ENCODE results near the gene USP40. TPM values are rescaled to one million over a fixed set of nuclear protein-coding genes. Genes with fewer than 3 reads are reported as not detected.

The USP40 gene
- total and polyA plus RNA-seq, 2 experiments from 2014 or later: 20.4 to 25.9 TPM

- H3K27ac ChIP-seq: no peak overlapping the region
- WGBS (ENCODE audit: low lambda C conversion rate, missing lambda C conversion rate): 97% methylated on average over 16 of the region's 17 CpGs
- H3K4me1 ChIP-seq (ENCODE audit: insufficient read depth): no peaks in the 10 kb centered on the region
Measured at GRCh38 chr2:233440314-233440713, 126.3 kb downstream of the USP40 start.

GRCh38 chr2:233439191-233439590 is 127.4 kb downstream of the USP40 start:
- H3K36me3 ChIP-seq (replicated peaks; ENCODE audit: insufficient read depth, low read depth): no peaks in the 10 kb centered on the region
- H3K4me1 ChIP-seq (ENCODE audit: insufficient read depth): no peaks in the 10 kb centered on the region
- WGBS (ENCODE audit: low lambda C conversion rate, missing lambda C conversion rate): 91% methylated on average over 9 of the region's 9 CpGs
- H3K4me3 ChIP-seq: no peak overlapping the region
- no peaks in the 10 kb centered on the region for H3K9me3 ChIP-seq (ENCODE audit: low read depth)
- H3K27ac ChIP-seq: no peak overlapping the region
- no peak for DNase-seq (ENCODE audit: low spot score)
- no peak overlapping the region for H2AFZ ChIP-seq
- no peak overlapping the region for H3K4me2 ChIP-seq
- no peaks in the 10 kb centered on the region for H4K20me1 ChIP-seq (ENCODE audit: insufficient read depth, poor library complexity, severe bottlenecking)
- no peaks in the 10 kb centered on the region for H3K79me2 ChIP-seq
- H3K9me2 ChIP-seq (replicated peaks; ENCODE audit: insufficient read depth): no peaks in the 10 kb centered on the region
- TF ChIP-seq EZH2phosphoT487 (IDR thresholded peaks at IDR 0.05; ENCODE audit: low read depth, severe bottlenecking, unreplicated experiment) (no peak), EZH2 (IDR thresholded peaks at IDR 0.05; ENCODE audit: borderline replicate concordance) (no peak)
- TF ChIP-seq, protein P1, sequence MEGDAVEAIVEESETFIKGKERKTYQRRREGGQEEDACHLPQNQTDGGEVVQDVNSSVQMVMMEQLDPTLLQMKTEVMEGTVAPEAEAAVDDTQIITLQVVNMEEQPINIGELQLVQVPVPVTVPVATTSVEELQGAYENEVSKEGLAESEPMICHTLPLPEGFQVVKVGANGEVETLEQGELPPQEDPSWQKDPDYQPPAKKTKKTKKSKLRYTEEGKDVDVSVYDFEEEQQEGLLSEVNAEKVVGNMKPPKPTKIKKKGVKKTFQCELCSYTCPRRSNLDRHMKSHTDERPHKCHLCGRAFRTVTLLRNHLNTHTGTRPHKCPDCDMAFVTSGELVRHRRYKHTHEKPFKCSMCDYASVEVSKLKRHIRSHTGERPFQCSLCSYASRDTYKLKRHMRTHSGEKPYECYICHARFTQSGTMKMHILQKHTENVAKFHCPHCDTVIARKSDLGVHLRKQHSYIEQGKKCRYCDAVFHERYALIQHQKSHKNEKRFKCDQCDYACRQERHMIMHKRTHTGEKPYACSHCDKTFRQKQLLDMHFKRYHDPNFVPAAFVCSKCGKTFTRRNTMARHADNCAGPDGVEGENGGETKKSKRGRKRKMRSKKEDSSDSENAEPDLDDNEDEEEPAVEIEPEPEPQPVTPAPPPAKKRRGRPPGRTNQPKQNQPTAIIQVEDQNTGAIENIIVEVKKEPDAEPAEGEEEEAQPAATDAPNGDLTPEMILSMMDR (IDR thresholded peaks at IDR 0.05; ENCODE audit: poor library complexity): no peak
- no peaks in the 10 kb centered on the region for H3K27me3 ChIP-seq

More at GRCh38 chr2:233440314-233440713, 126.3 kb downstream of the USP40 start:
- Histone ChIP-seq H3K4me2 (no peak overlapping the region), H4K20me1 (ENCODE audit: insufficient read depth, poor library complexity, severe bottlenecking) (no peaks in the 10 kb centered on the region), H3K79me2 (no peaks in the 10 kb centered on the region), H2AFZ (no peak overlapping the region), H3K27me3 (no peaks in the 10 kb centered on the region), H3K9me3 (ENCODE audit: low read depth) (no peaks in the 10 kb centered on the region), H3K4me3 (no peak overlapping the region), H3K9me2 (replicated peaks; ENCODE audit: insufficient read depth) (no peaks in the 10 kb centered on the region), H3K36me3 (replicated peaks; ENCODE audit: insufficient read depth, low read depth) (no peaks in the 10 kb centered on the region)
- no peak for DNase-seq (ENCODE audit: low spot score)
- TF ChIP-seq EZH2 (IDR thresholded peaks at IDR 0.05; ENCODE audit: borderline replicate concordance): no peak
- no peak for TF ChIP-seq EZH2phosphoT487 (IDR thresholded peaks at IDR 0.05; ENCODE audit: low read depth, severe bottlenecking, unreplicated experiment)
- TF ChIP-seq, protein P1 (IDR thresholded peaks at IDR 0.05; ENCODE audit: poor library complexity): no peak

- H2AFZ ChIP-seq: no peak overlapping the region
- WGBS (ENCODE audit: low lambda C conversion rate, missing lambda C conversion rate): 96% methylated on average over 15 of the region's 15 CpGs
- no peak for DNase-seq (ENCODE audit: low spot score)
- H3K4me3 ChIP-seq: no peak overlapping the region
- no peaks in the 10 kb centered on the region for H3K79me2 ChIP-seq
- H3K27me3 ChIP-seq: no peaks in the 10 kb centered on the region
- H4K20me1 ChIP-seq (ENCODE audit: insufficient read depth, poor library complexity, severe bottlenecking): no peaks in the 10 kb centered on the region
- H3K9me2 ChIP-seq (replicated peaks; ENCODE audit: insufficient read depth): no peaks in the 10 kb centered on the region
- no peaks in the 10 kb centered on the region for H3K9me3 ChIP-seq (ENCODE audit: low read depth)
- H3K27ac ChIP-seq: no peak overlapping the region
- H3K4me1 ChIP-seq (ENCODE audit: insufficient read depth): no peaks in the 10 kb centered on the region
- TF ChIP-seq, protein P1 (IDR thresholded peaks at IDR 0.05; ENCODE audit: poor library complexity): no peak
- TF ChIP-seq EZH2phosphoT487 (IDR thresholded peaks at IDR 0.05; ENCODE audit: low read depth, severe bottlenecking, unreplicated experiment) (no peak), EZH2 (IDR thresholded peaks at IDR 0.05; ENCODE audit: borderline replicate concordance) (no peak)
- H3K36me3 ChIP-seq (replicated peaks; ENCODE audit: insufficient read depth, low read depth): no peaks in the 10 kb centered on the region
- H3K4me2 ChIP-seq: no peak overlapping the region
Measured at GRCh38 chr2:233438573-233439147, 127.9 kb downstream of the USP40 start.
